Jurkat, Clone E6-1 (cell line): ENCODE results near the gene TGM4. TPM values are rescaled to one million over a fixed set of nuclear protein-coding genes. Genes with fewer than 3 reads are reported as not detected.
"Not testable (repeated sequence)": the region's sequence is repeated elsewhere in the genome, so short reads cannot be mapped to it uniquely, and the experiment has no call there.

Source experiments
- DNase-seq: peaks from one replicate; pipeline ENCODE4 v3.0.0-alpha.2; 2011; ENCODE audit warnings: low read depth, low spot score
- H3K4me3 ChIP-seq: 2 replicates; pipeline ENCODE4 v1.5.1; 2011; ENCODE audit warnings: mild to moderate bottlenecking, low read length, control low read depth, moderate library complexity
- polyA plus RNA-seq: library from polyadenylated mRNA; unstranded; fragments of >200 nt; gene quantifications from one replicate; pipeline ENCODE4 v1.2.1, GENCODE V29; 2012; ENCODE audit warnings: missing spikeins; ENCODE audit not compliant: insufficient read length, insufficient read depth

Gene TGM4
- polyA plus RNA-seq = not detected

DNA sequence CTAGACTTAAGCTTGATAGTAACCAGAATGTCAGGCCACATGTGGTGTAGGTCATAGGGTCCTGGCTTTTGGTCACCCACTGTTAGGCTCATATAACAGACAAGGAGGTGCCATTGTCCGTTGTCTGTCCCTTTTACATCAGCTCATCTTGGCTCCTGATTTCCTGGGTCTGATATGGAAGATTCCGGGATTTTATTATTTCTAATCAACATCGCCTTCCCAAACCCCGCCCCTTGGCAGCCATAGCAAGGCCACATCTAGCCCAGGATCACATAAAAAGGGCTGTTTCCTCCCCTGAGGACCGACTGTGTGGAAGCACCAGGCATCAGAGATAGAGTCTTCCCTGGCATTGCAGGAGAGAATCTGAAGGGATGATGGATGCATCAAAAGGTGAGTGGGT is at the start of gene TGM4:
TGM4 (plus strand) TSS at position 301 of the 400 bp plus-strand sequence; CDS start at position 372, 71 bp downstream.
- DNase-seq = no peak
- H3K4me3 ChIP-seq = no peak within 1 kb of the TSS

DNA sequence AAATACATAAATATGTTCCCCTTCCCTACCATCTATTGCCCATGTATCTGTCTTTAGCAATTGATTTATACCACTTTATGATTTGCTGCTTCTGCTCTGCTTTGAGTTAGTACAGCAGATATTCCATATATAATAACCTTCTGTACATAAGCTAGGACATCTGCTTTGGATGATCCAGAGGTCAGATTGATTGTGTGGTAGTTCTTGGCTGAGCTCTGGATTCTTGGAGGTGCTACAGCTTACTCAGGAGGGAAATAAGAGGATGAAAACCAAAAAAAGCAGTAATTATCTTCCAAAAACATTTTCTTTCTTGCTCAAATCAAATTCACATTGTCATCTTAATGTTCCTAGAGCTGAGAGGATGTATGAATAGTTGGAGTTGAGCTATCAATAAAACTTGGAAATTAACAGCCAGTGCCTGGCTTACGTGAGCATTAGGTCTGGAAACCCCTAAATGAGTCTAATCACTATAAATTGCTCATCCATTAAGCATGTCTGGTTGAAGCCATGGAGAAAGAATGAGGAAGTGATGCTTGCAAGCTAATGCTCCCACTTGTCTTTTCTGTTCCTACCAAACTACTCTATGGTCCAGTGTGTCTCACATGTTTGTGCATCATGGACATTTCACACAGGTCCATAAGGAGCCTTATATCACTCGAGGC is 49.0 kb upstream of the TGM4 start:
- DNase-seq = no peak
- no peak overlapping the region for H3K4me3 ChIP-seq

DNA sequence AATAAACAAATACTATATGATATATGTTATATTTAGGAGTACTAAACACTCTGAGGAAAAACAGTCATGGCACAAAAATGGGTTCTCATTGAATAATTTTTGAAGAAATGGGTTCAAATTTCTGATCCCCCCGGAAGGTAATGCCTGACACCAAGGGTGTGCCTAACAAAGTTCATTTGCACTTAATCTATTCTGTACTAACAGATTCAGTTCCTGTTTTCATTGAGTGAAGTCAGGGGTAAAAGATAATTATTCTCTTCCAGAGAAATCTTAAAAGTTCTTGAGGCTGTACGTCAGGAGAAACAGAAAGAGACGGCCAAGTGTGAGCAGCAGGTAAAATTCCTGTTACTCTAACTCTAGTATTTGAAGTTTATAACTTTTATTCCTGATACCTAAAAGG is 47.2 kb upstream of the TGM4 start:
- H3K4me3 ChIP-seq = no peak overlapping the region
- DNase-seq = no peak

DNA sequence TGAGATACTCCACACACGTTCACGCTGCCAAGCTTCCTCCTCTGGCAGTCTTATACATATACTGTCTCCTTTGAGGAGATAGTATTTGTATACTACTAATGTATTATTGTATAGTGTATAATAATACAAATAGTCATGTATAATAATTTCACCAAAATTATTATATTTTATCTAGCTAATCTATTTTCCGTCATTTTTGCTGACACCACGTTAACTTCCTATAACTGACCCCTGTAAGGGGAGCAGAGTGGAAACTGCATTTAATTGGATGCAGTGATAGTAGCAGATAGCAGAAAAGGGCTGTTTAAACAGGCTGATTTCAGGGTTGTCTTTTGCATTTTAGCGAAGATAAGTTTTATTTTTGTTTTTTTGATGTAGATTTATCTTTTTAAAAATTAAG is 43.2 kb upstream of the TGM4 start:
- H3K4me3 ChIP-seq = no peak overlapping the region
- no peak for DNase-seq

DNA sequence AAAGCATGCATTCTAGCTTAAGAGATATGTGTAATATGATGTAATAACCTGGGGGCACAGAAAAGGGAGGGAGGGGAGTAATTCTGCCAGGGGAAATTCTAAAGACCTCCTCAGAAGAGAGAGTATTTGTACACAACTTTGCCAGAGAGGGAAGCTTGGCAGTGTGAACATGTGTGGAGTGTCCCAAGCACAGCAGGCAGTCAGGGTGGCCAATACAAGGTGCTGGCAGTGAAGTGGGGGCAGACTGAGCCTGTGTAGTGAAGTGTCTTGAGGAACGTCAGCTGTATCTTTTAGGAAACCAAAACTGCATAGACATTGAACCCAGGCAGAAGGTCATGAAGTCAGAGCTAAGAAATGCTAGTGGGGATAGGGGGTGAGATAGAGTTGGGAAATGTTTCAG is 42.4 kb upstream of the TGM4 start:
- no peak for DNase-seq
- H3K4me3 ChIP-seq = no peak overlapping the region

DNA sequence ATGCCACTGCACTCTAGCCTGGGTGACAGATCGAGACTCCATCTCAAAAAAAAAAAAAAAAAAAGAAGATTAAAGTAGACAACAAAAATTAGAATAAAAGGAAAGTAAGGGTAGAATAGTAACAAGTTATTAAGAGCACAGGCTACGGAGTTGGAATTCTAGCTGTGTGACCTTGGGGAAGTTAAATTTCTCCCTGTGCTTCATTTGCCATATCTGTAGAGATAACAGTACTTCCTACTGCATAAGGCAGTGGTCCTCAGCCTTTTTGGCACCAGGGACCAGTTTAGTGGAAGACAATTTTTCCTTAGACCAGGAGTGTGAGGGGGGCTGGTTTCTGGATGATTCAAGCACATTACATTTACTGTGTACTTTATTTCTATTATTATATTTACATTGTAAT is 41.4 kb upstream of the TGM4 start:
- H3K4me3 ChIP-seq = no peak overlapping the region
- no peak for DNase-seq

DNA sequence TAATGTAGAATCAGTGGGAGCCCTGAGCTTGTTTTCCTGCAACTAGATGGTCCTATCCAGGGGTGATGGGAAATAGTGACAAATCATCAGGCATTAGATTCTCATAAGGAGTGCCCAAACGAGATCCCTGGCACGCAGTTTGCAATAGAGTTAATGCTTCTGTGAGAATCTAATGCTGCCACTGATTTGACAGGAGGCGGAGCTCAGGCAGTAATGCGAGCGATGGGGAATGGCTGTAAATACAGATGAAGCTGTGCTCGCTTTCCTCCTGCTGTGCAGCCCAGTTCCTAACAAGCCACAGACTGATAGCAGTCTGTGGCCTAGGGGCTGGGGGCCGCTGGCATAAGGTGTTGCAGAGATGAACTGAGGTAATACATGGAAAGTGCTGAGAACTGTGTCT is 41.0 kb upstream of the TGM4 start:
- no peak overlapping the region for H3K4me3 ChIP-seq
- no peak for DNase-seq

DNA sequence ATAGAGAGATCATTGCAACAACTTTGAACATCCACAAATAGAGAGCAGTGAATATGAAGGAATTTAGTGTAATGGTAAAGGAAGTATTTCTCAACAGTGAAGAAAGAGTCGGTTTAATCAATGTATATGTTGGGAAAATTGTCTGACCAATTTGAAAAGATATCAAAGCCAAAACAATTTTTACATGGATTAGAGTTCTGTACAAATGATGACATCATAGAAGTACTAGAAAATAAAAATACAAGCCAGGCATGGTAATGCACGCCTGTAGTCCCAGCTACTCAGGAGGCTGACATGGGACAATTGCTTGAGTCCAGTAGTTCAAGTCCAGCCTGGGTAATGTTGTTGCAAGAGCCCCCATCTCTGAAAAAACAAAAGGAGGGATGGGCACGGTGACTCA is 38.7 kb upstream of the TGM4 start:
- no peak for DNase-seq
- no peak overlapping the region for H3K4me3 ChIP-seq

DNA sequence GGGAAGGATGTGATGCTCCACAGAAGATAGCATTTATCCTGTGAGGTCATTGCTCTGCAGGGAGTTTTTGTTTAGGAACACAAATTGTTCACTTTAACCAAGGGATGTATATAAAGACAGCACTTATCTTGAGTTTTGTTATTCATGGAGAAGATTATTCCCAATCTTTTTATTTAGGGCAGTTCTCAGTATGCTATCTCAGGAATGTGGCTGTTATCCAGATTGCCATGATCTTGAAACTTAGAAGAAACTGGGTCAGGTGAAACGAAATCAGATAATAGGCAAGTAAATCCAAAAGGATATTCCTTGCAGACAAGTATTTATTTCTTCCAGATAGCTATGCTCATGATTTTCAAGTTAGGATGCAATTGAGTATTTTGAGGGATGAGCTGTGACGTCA is 32.0 kb upstream of the TGM4 start:
- no peak overlapping the region for H3K4me3 ChIP-seq
- DNase-seq = no peak

DNA sequence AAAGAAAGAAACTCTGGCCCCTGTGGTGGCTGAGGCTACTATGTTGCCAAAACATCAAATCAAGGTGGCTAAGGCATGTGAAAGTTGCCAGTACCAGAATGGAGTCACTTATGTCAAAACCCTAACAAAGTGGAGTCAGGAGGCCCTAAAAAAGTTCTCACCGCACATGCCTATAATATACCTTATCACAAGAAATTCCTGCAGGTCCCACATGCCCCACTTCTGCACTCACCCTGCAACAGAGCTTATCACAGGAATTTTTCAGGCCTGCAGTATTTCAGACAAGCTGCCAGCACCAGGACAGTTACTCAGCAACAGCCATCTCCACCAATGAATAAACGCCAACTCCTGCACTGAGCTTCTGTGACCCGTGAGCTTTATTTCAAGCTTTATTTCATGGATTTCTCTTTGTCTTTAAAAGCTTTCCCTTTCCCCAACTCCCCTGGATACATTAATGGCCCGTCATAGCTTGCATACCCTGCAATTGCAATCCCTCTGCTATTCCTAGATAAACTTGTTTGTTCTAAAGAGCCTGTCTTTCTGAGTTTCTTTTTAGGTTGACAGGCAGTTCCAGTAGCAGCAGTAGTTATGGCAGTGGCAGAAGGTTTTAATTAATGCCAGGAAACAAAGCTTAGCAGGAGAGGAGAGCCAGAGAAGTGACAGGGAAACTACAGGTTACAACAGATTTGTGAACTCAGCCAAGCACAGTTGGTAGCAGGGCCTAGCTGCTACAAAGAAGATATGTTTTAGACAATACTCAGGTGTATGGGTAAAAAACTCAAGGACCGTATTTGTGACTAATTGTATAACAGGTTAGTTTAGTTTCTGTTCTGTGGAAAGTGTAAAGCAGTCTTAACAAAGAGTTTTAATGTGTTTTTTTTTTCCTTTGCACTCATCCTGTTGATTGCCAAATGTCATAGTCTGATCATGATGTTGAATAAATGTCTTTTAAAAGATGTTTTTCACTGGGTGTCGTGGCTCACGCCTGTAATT is 28.6 kb upstream of the TGM4 start:
- H3K4me3 ChIP-seq = no peak overlapping the region
- no peak for DNase-seq

DNA sequence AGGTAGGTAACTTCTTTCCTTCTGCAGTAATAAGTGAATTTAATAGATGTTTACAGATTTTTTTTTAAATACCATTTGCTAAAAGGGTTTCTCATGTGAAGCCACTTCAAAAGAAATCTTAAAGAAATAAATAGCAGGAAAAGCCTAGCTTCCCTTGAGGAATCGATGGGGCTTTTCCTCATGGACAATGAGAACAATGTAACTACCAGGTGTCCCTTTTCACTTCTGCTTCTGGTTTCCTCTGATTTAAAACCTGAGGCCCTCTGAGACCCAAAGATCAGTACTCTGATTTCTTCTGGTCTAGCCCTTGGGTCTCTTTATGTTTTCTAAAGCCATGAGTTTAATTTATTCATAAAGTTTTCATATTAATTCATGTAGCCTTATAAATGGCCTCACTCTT is 25.8 kb upstream of the TGM4 start:
- no peak overlapping the region for H3K4me3 ChIP-seq
- DNase-seq = no peak

DNA sequence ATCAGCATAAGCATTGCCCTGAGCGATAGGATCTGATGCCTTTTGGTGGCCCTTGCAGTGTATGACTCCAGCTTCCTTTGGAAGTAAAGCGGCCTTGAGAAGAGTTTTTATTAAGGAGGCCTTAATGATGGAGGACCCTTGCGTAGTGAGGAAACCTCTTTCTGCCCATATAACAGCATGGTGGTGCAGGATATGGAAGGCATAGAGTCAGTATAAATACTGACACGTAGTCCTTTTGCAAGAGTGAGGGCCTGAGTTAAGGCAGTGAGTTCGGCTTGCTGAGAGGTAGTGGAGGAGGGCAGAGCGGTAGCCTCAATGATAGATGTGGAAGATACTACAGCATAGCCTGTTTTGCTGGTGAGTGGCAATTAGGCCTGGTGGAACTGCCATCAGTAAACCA is 17.7 kb upstream of the TGM4 start:
- DNase-seq, H3K4me3 ChIP-seq: not testable (repeated sequence)

DNA sequence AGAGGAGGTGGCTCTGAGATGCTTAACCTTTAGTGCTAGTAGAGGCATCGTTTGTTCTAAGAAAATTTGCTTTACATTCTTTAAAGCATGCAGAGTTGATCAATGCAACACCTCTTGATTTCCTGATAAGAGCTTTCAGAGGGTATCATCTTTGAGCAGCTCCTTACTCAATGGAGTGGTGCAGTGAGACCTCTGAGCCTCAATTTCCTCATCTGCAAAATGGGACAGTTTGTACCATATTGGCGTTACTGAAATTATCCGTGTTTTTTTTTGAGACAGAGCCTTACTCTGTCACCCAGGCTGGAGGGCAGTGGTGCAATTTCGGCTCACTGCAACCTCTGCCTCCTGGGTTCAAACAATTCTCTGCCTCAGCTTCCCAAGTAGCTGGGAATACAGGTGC is 14.3 kb upstream of the TGM4 start:
- no peak for DNase-seq
- no peak overlapping the region for H3K4me3 ChIP-seq

DNA sequence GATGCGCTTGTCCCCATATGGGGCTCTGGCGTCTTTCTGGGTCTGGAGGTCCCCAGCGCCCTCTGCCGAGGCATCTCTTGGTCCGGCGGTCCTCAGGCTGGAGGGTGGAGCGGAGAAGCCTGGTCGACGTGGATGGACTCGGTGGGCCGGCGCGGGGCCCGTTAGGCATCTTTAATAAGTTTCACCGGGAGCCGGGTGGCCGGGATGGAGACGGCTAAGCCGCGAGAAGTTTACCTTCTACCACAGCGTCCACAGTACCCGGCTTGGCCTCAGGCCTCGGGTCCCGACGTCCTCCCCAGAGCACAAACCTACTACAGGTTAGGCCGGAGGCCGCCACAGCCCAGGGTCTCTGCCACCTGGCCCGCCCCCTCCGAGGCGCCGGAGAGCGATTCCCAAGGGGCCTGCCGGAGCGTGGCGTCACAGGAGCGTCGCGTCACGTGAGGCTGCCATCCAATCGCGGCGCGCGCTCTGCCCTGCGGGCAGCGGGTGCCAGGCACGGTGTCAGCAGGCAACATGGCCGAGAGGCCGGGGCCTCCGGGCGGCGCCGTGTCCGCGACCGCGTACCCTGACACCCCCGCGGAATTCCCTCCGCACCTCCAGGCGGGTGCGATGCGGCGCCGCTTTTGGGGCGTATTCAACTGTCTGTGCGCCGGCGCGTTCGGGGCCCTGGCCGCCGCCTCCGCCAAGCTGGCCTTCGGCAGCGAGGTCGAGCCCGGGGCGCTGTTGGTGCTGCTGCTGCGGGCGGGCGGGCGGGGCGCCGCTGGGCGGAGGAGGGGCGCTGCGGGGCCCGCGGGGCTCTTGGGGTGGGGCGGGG is 12.8 kb upstream of the TGM4 start, which contains the start of gene TMEM42:
TMEM42 (plus strand) TSS at position 501 of the 814 bp plus-strand sequence; CDS start at position 514, 13 bp downstream.
- H3K4me3 ChIP-seq = peak within 1 kb of the TSS; percentile 85
- peak; percentile 81 for DNase-seq

DNA sequence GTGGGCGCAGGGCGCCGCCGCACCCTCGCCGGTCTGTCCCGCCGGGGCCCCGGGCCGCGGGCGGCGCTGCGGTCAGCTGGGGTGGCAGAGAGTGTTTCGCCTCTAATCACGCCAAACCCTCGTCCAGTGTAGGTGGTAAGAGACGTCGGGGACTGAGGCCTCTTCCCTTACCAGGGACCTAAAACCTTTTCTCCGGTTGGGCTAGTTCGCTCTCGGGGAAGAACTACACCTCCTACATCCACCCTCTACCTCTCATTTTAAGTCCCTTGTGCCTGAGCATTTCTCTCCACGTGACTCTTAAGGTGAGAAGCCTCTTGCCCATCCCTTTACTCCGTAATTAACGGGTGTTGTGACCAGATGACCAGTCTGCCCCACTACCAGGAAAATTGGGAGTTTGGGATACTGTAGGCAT is 12.2 kb upstream of the TGM4 start:
- H3K4me3 ChIP-seq = peak overlapping the region; percentile 85
- DNase-seq = no peak

DNA sequence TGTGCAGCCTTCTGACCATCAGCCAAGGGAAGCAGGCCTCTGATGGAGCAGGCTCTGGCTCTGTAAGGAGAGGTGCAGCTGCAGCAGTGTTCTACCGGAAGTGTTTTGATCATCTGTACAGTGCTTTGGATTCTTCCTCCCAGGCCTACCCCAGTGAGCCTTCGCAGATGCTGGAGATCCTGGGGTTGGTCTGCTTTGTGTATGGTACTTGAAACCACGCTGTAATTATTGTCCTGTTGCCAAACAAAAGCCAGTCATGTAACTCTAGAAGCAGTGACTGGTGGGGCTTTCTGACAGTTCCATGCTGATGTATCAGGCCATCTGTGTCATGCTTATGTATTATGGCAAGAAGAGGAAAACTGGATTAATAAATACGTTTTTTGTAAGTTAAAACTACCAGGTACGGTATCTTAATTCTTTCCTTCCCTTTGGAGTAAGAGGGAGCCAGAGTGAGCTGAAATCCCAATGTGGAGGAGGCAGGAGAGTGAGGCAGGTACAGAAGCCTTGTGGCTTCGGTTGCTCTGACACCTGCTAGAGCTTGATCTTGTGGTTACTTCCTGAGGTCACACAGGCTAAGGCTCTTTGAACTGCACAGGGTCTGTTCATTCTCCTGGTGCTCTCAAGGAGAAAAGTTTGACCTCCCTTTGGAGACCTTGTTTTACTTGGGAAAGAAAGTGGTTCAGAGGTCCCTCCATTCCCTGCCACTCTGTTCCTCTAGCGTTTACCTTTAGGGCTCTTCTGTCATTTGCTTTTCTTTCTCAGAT is 9.0 kb upstream of the TGM4 start:
- peak; percentile 78 for DNase-seq
- peak overlapping the region; percentile 32 for H3K4me3 ChIP-seq

DNA sequence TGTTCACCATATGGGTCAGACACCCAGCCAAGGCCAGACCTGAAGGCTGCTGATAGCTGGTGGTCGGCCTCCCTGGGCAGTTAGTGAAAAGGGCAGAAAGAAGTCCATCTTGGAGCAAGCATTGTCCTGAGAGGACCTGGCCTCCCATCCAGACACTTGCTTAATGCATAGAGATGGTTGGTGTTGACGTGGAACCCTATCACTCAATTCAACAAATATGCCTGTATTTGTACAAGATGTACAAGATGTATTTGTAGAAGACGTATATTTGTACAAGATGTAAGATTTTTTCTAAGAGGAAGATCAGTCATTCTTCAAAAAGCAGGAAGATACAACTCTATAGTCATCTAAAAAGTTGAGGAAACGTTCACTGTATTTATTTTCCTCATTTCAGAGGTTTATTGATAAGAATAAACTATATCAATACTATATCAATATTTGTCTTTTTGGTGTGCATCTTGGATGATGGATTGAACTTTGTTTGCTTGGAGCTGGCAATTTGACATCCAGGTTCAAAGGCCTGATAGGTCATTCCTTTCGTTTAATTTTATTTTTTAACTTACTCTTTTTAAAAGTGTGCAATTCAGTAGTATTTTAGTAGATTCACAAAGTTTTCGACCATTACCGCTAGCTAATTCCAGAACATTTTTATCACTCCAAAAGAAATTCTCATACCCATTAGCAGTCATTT is 6.8 kb upstream of the TGM4 start:
- no peak overlapping the region for H3K4me3 ChIP-seq
- no peak for DNase-seq

DNA sequence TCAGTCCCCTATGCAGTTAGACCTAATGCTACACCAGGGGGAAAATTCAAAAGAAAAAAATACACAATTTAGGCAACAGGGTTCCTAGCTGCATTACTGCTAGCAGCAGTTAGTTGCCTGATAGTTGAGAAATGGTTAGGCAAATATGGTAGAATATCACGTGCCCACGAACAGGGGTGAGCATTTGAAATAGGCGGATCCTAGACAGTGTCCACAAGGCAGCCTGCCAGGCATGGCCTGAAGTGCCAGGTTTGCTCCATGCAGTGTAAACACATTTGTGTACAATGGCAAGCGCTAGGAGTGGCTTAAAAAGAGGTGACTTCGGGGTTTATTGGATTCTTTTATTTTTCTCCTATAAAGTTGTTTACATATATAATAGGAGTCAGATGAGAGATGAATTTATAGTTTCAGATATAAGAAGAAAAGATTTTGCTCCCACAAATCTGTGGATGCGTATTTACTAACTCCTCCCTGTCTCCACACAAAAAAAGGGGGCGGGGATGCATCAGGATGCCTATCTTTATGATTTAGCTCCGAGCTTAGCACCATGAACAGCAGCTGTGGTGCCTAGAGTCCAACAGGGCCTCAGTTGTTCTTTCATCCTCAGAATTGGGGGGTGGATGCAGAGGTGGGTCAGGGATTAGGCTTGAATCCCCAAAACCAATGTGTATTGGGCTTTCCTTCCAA is 3.9 kb upstream of the TGM4 start:
- no peak for DNase-seq
- H3K4me3 ChIP-seq = no peak overlapping the region
